Endothelial cell of umbilical vein (primary cell): Measurements from ENCODE around the gene CDH15.

Experiments
- CTCF ChIP-seq, 2 donors: IDR thresholded peaks; 1 replicate in 1 of 2; 2 replicates in 1 of 2; pipeline ENCODE4 v1.5.1; 2011; ENCODE audit warnings: low read length in 2 of 2, mild to moderate bottlenecking in 2 of 2, moderate library complexity in 2 of 2, control low read depth in 1 of 2, inconsistent platforms in 1 of 2, low read depth in 1 of 2; ENCODE audit not compliant: insufficient read depth in 1 of 2; ENCODE audit errors: extremely low read depth in 1 of 2
- EZH2 ChIP-seq: IDR thresholded peaks from 2 replicates; pipeline ENCODE4 v1.6.1; 2012; ENCODE audit warnings: borderline replicate concordance, low read depth, mild to moderate bottlenecking, moderate library complexity, low read length, inconsistent platforms; ENCODE audit not compliant: severe bottlenecking
- FOS ChIP-seq: IDR thresholded peaks from 2 replicates; pipeline ENCODE4 v1.6.1; 2011; ENCODE audit warnings: mild to moderate bottlenecking, low read length, moderate library complexity, borderline replicate concordance; ENCODE audit not compliant: insufficient read depth
- GATA2 ChIP-seq: IDR thresholded peaks from 2 replicates; pipeline ENCODE4 v1.7.0; 2011; ENCODE audit warnings: low read depth, mild to moderate bottlenecking, moderate library complexity, mixed read lengths, low read length; ENCODE audit not compliant: insufficient read length, insufficient read depth
- JUN ChIP-seq: IDR thresholded peaks from 2 replicates; pipeline ENCODE4 v1.6.1; 2011; ENCODE audit warnings: borderline replicate concordance, low read depth; ENCODE audit not compliant: insufficient read length, insufficient read depth
- MAX ChIP-seq: IDR thresholded peaks from 2 replicates; pipeline ENCODE4 v1.6.1; 2011; ENCODE audit not compliant: insufficient read depth, insufficient read length
- MYC ChIP-seq: IDR thresholded peaks from one replicate; pipeline ENCODE4 v1.6.1; 2011; ENCODE audit warnings: mild to moderate bottlenecking, low read depth, low read length
- POLR2A ChIP-seq: IDR thresholded peaks from 2 replicates; pipeline ENCODE4 v1.6.1; 2012; ENCODE audit warnings: low read depth, mild to moderate bottlenecking, control low read depth, low read length
- POLR2AphosphoS5 ChIP-seq: IDR thresholded peaks from 2 replicates; pipeline ENCODE4 v1.6.1; 2012; ENCODE audit warnings: low read depth, mild to moderate bottlenecking, control low read depth, low read length, moderate library complexity; ENCODE audit not compliant: insufficient read depth

GRCh38 chr16:89242795-89243200, 71.2 kb downstream of the CDH15 start:
- TF ChIP-seq POLR2A = no peak
- no peak for TF ChIP-seq CTCF (IDR thresholded peaks at IDR 0.05; ENCODE audit: extremely low read depth in 1 of 2, insufficient read depth in 1 of 2, low read depth in 1 of 2, low read length in 2 of 2)
- TF ChIP-seq MAX = no peak
- no peak for TF ChIP-seq EZH2
- no peak for TF ChIP-seq GATA2
- TF ChIP-seq FOS = no peak
- no peak for TF ChIP-seq MYC
- no peak for TF ChIP-seq POLR2AphosphoS5
- no peak for TF ChIP-seq JUN
